ENCODE measurements around the gene TMEM258.

The TMEM258 gene

DNA sequence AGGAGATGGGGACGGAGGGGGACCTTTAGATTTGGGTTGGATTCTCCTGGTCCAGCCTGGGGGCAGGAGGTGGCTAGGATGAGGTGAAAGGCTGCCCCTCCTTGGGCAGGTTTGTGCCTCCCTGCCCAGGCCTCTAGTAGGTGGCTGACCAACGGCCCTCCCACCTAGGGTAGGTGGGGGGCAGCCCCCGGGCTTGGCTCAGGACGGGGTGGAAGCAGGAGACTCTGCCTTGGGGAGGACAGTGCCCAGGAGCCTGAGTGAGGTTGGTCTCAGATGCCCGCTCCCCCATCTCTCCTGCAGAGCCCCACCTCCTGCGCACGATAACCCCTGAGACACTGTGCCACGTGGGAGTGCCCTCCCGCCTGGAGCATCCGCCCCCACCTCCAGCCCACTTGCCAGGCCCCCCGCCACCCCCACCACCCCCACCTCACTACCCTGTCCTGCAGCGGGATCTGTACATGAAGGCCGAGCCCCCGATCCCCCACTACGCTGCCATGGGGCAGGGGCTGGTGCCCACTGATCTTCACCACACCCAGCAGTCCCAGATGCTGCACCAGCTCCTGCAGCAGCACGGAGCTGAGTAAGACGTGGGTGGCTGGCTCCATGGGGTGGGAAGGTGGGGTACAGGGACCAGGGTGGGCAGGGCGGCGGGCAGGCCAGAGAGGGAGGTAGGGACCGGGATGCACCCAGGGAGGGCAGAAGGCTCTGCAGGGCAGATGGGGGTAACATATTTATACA lies 22.3 kb downstream of the TMEM258 start:
- TF ChIP-seq GATA2 (IDR thresholded peaks at IDR 0.05; ENCODE audit: low read depth, low read length) (no peak), GATA3 (IDR thresholded peaks at IDR 0.05; ENCODE audit: low read depth, low read length) (no peak)

DNA sequence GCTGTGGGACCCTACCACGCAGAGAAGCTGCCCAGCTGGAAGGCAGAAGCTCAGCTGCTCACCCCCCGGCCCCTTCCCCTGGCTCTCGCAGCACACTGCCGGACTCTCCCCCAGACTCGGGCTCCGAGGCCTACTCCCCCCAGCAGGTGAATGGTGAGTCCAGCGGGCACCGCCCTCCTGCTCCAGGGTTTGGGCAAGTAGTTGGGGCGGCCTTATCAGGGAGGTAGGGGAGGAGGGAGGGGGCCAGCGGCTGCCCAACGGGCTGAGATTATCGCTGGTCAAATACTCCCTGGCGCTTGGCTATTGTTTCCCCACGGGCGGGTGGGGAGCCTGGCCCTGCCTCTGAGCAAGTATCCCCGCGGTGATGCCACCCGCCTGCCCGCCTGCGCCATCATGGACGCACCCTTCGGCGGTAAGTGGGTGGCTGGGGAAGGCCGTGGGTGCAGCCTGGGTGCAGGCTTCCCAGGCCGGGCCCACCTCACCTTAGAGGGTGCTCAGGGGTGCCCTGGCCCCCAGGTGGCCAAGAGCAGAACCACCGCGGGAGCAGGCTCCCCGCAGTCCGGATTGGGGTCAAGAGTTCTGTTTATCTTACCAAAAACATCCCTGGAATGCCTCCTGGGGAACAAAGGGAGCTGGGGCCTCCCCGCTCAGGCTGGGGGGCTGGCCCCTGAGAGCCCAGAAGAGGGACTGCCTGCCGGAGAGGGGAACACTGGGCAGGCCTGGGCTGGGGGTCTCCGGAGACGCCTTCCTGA lies 23.1 kb downstream of the TMEM258 start:
- TF ChIP-seq GATA3 (IDR thresholded peaks at IDR 0.05; ENCODE audit: low read depth, low read length) (no peak), GATA2 (IDR thresholded peaks at IDR 0.05; ENCODE audit: low read depth, low read length) (no peak)

DNA sequence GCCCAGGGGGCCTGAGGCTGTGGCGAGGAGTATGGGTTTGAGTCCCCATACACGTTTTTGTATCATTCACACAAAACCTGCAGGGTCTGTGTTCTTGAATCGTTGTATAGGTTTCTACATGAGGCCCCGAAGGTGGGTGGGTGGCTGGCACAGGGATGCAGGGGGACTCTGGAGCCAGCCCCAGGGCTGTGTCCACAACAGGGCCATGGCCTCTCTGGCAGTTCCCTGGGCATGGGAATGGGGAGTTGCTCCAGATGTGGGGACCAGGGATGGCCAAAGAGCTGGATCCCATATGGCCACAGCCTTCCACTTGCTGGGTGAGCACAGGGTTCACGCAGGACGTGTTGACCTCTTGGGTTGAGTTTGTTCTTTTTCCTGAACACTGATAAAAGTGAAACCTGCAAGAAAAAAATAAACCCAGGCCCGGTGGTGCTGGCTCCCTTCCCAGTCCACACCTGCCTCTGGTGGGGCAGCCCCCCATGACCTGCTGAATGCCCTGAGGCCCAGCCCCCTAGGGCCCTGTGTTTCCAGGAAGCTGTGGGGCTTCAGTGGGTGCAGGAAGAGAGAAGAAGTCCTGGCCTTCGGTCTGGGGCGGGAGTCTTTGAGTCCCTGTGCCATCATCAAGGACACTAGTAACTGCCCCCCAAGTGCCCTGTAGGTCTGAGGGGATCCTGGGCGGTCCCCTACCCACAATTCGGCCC lies 23.9 kb downstream of the TMEM258 start:
- no peak for TF ChIP-seq GATA2 (IDR thresholded peaks at IDR 0.05; ENCODE audit: low read depth, low read length)
- no peak for TF ChIP-seq GATA3 (IDR thresholded peaks at IDR 0.05; ENCODE audit: low read depth, low read length)

DNA sequence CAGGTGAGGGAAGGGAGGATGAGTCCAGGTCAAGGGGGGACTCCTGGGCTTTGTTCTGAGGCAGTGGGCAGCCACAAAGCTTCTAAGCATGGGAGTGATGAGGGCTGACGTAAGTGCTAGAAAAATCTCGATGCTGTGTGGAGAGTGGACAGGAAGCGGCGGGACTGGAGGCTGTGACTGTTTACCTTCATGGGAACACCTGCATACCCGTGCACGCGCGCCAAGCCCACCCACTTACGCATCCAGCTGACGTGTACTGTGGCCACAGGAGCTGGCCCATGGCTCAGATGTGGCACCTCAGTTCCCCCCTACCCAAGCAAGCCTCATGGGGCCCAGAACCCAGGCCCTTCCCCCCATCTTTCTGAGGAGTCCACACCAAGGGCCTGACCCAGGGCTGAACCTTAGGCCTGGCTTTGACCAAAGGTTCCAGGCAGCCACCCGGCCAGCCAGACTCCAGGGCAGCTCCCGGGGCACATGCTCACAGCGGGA lies 26.0 kb downstream of the TMEM258 start:
- no peak for TF ChIP-seq GATA3 (IDR thresholded peaks at IDR 0.05; ENCODE audit: low read depth, low read length)
- no peak for TF ChIP-seq GATA2 (IDR thresholded peaks at IDR 0.05; ENCODE audit: low read depth, low read length)

DNA sequence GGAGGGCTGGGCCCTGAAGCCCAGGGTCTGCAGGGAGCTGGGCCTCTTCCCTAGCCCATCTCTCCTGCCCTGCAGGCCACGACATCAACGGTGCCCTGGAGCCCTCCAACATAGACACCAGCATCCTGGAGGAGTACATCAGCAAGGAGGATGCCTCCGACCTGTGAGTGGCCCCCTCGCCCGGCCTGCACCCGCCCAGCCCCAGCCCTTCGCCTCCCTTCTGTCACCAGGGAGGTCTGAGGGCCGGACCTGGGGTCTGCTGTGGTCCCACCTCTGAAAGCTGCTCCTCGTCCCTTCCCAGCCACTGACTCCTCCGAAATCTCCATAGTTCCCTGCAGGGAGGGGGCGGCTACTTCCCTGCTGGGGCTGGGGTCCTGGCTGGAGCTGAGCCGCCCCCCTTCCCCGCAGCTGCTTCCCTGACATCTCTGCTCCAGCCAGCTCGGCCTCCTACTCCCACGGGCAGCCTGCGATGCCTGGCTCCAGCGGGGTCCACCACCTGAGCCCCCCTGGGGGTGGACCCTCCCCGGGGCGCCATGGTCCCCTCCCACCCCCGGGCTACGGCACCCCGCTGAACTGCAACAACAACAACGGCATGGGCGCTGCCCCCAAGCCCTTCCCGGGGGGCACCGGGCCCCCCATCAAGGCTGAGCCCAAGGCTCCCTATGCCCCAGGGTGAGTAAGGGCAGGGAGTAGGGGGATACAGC lies 26.7 kb downstream of the TMEM258 start:
- TF ChIP-seq GATA3 (IDR thresholded peaks at IDR 0.05; ENCODE audit: low read depth, low read length) (no peak), GATA2 (IDR thresholded peaks at IDR 0.05; ENCODE audit: low read depth, low read length) (no peak)

DNA sequence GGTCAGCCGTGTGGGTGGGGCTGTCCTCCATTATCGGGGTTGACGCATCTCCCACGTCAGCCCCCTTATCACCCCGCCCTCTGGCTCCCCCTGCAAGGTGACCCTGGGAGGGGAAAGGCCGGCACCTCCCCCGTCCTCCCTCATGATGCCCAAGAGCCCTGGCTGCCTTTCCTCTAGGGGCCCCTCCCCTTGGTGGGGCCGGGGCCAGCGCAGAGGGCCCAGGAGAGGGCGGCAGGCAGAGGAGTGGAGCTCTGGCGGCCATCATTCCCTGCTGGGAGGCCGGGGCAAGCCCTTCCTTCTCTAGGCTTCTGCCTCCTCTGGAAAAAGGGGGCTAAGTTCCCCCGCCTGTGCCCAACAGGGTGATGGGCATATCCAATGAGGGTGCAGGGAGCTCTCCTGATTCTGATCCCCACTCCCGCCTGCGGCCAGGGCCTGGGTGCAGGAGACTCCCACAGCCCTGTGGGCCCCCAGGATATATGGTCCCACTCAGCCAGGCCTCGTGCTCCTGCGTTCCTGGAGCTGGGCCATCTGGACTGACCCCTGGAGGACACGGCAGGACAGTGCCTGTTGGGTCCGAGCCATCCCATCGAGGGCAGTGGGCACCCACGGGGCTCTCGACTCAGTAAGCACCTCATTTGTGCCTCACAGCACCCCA lies 27.7 kb downstream of the TMEM258 start:
- TF ChIP-seq GATA3 (IDR thresholded peaks at IDR 0.05; ENCODE audit: low read depth, low read length) (no peak), GATA2 (IDR thresholded peaks at IDR 0.05; ENCODE audit: low read depth, low read length) (no peak)

DNA sequence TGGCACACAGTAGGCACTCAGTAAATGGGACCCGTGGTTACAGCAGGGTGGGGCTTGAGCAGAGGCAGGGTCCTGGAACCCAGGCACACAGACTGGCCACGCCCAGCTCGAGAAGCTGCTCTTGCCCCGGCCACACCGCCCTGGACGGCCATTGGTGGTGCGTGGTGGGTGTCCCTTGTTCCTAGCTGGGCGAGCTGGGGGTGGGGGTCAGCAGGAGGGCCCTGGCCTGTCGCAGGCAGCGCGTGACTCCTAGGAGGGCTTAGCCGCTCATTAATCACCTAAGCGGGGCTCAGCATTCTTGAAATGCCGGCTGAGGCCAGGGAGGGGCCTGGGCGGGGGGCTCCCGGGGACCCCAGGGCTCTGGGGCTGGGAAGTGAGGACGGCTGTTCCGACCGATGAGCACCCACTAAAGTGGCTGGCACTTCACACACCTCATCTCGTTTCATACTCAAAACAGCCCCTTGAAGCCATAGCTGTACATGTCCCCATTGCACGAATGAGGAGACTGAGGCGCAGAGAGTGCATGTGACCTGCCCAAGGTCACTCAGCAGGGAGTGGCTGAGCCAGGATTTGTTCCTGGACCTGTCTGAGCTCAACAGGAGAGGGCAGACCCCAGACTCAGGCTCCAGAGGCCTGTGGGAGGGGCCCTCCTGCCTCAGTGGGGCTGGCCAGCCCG lies 28.3 kb downstream of the TMEM258 start:
- TF ChIP-seq GATA3 (IDR thresholded peaks at IDR 0.05; ENCODE audit: low read depth, low read length) (no peak), GATA2 (IDR thresholded peaks at IDR 0.05; ENCODE audit: low read depth, low read length) (no peak)

DNA sequence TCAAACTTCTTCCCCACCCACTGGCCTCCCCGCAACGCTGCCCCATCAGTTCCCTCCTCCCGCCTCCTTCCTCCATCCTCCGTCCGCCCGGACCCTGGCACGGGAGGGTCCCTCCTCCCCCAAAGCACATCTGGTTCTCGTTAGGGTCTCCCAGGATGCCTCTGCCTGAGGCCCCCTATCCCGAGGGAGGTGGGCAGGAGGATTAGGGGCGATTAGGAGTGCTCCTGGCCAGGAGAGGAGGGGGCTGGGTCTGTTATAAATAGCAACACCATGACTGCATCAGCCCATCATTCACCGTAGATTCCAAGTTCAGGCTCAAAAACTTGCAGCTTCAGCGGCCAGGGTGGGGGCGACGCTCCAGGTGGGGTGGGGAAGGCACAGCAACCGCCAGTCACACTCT lies 29.6 kb downstream of the TMEM258 start:
- TF ChIP-seq GATA2 (IDR thresholded peaks at IDR 0.05; ENCODE audit: low read depth, low read length) (no peak), GATA3 (IDR thresholded peaks at IDR 0.05; ENCODE audit: low read depth, low read length) (no peak)

DNA sequence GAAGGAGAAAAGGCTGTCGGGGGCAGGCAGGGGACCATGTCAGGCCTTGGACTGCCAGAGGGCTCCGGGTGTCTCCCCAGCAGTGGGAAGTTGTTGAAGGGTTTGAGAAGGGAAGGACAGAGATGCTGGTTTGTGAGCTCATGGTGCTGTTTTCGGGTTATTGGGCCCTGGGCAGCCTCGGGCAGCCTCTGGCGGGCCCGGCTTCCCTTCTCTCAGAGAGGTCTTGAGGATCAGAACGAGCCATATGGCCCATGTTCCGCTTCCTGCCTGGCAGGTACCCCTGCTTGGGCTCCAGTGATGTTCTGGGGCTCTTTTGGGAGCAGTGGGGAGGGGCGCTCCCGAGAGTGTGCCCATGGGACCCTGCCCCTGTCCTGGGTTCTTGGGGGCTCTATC lies 30.2 kb downstream of the TMEM258 start:
- TF ChIP-seq GATA2 (IDR thresholded peaks at IDR 0.05; ENCODE audit: low read depth, low read length) (no peak), GATA3 (IDR thresholded peaks at IDR 0.05; ENCODE audit: low read depth, low read length) (no peak)

DNA sequence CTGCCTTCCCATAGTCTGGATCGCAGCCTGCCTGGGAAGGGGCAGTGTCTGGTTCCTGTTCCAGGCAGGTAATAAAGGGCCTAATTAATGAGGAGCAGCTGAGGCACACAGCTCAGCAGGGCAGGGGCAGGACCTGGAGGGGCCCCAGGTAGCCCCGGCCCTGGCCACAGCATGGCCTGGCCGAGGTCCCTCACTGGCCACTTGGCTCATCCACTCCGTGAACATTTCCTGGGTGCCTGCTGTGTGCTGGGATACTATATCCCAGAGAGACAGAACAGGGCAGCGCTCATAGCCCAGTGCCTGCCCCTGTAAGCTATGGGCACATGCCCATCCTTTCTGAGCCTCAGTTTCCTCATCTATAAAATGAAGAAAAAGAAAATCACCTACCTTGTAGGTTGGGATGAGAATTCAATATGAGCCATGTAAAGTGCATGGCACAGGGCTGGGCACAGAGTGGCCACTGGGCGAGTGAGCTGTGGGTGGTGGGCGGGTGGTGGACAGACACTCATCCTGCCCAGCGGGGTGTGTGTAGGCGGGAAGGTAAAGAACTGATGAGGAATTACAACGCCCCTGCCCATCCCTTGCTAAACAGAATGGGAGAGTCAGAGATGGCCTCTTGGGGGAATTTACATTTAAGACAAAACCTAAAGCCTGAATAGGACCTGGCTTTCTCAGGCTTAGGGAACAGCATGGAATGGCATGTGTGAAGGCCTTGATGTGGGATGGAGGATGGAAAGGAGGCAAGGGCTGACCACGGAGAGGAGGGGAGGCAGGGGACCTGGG lies 30.8 kb downstream of the TMEM258 start:
- no peak for TF ChIP-seq GATA2 (IDR thresholded peaks at IDR 0.05; ENCODE audit: low read depth, low read length)
- no peak for TF ChIP-seq GATA3 (IDR thresholded peaks at IDR 0.05; ENCODE audit: low read depth, low read length)

DNA sequence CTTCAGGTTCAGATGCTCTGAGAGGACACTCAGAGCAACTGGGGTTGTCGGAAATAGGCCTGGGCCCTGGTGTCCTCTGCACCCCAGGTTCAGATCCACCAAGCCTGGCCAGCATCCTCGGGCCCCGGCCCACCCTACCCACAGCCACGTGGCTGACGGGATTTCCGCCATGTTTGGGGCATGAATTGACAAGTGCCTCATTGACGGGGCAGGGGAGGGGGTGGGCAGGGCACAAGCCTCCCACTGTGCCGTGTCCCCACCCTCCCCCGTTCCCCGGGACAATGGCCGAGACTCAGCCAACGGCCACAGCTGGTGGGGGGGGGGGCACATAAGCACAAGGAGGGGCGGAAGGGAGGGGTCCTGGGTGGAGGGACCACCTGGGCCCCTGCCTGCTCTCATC lies 31.5 kb downstream of the TMEM258 start:
- TF ChIP-seq GATA3 (IDR thresholded peaks at IDR 0.05; ENCODE audit: low read depth, low read length), result no peak
- no peak for TF ChIP-seq GATA2 (IDR thresholded peaks at IDR 0.05; ENCODE audit: low read depth, low read length)

DNA sequence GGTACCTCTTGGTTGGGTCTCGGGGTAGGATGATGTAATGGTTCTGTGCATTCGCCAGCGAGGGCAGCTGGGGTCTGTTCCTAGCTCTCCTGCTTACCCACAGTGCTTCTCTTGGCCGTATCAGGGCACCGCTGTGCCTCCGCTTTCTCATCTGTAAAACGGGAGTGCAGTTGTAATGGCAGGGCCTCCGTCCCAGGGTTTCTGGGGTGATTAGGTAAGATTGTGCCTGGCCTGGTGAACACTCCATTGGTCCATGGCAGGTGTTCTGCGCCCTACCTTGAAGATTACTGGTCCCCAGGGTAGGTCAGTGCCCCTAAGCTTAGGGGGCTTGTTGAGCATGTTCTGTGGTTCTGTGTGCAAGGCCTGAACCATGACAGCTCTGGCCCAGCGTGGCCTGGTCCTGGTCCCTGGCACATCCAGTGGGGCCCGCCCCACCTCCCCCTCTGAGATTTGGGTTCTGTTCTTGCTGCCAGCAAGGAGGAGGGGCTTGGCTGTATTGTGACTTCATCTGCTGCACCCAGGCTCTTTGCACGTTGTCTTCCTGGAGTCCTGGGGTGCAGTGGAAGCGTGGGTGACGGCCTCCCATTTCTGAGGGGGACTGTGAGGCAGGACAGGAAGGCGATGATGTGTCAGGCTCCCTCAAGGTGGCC lies 35.1 kb downstream of the TMEM258 start:
- TF ChIP-seq GATA2 (IDR thresholded peaks at IDR 0.05; ENCODE audit: low read depth, low read length), result no peak
- TF ChIP-seq GATA3 (IDR thresholded peaks at IDR 0.05; ENCODE audit: low read depth, low read length), result no peak
